GM18526 (cell line): ENCODE measurements around the gene IQCM.

Experiments used
- POLR2A ChIP-seq: IDR thresholded peaks from 3 replicates; pipeline ENCODE4 v1.6.1; 2011; ENCODE audit not compliant: insufficient read length; ENCODE audit errors: extremely low read depth

IQCM gene

DNA sequence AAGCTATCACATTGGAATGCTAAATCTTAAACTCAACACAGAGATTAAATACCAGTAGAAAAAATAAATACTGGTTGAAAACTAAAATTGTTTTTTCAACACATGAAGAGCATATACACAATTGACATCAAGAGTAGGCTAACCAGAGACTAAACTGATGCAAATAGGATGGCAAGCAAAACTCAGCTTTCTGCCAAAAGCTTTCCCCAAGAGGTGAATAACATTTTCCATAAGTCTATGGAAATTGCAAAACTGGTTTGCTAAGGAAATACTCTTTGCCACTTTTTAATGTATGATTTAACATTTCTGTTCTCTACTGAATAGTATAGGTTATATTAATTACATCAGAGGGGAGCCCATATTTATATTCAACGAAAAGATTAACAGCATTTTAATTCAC, 23.8 kb downstream of the IQCM start:
- TF ChIP-seq POLR2A: no peak

DNA sequence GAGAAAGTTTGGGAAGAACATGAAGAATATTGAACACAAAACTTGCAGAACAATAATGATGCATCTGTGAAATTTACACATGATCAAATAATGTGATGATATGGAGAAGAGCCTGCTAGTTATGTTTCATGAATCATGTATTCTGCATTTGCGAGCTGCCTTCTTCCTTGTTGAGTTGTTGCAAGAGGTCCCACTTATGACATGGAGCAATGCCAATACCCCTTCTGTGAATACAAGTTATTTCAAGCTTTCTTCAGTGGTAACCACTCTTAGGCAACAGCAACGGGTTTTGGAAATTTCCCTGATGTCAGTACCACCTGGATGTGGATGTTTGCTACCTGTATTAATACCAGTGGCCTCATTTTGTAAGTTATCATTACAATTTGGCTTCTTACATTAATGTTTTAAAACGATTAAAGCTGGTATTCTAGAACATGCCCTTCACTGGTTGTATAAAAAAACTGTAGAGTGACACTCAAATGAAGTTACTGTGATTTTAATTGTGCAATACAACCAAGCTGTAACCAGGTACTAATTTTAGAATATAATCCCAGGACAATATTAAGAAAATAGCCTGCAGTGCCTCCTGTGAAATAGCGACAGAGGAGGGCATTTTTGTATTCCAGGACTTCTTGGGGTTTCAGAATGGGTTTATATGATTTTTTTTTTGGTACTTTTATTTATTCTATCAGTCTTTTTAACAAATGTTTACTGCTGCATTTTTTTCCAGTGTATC, 25.3 kb downstream of the IQCM start:
- no peak for TF ChIP-seq POLR2A

DNA sequence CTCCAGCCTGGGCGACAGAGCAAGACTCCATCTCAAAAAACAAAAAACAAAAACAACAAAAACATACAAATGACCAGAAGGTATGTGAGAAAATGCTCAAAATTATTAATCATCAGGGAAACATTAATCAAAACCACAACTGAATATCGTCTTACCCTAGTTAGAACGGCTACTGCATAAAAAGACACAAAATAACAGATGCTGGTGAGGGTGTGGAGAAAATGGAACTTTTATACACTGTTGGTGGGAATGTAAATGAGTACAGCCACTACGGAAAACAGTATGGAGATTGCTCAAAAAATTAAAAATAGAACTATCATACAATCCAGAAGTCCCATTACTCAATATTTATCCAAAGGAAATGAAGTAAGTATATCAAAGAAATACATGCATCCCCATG, 27.3 kb downstream of the IQCM start:
- TF ChIP-seq POLR2A: no peak

DNA sequence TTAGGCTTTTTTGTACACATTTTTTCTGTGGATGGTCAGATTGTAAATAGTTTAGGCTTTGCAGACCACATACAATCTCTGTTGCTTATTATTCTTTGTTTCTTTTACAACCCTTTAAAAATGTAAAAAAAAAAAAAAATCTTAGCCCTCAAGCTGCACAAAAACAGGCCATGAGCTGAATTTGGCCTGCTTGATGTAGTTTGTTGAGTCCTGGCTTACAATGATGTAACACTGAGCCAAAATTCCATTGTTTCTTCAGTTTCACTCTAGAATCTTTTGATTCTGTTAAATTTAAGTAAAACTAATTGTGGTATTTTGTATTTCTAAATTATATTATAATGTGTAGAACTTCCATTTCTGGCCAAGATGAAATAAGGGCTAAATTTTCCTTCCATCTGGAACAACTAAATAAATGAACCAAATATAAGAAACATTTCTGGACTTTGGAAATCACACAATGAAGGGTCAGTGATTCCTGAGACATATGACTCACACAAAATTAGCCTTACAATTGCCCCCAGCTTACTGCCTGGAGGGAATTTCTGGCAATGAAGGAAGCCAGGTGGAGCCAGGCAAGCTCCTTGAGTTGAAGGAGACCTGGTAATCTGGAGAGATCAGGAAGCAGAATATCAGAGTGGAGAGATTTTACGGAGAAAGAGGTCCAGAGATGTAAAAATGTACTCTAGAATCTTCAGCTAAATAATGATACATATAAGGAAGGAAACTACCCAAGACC, 29.8 kb downstream of the IQCM start:
- TF ChIP-seq POLR2A: no peak

DNA sequence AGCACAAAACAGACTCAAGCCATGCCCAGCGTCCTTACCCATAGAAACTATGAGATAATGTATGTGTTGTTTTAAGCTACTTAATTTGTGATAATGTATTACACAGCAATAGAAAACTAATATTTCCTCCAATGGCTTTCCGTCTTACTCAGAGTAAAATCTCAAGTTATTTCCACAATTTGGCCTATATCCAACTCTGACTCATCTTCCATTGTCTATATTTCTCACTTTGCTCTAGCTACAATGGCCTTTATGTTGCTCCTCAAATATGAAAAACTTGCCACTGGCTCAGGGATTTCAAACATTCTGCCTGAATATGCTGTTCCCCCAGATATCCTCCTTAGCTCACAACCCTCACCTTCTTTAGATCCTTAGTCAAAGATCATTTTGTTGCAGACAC, 31.6 kb downstream of the IQCM start:
- no peak for TF ChIP-seq POLR2A

DNA sequence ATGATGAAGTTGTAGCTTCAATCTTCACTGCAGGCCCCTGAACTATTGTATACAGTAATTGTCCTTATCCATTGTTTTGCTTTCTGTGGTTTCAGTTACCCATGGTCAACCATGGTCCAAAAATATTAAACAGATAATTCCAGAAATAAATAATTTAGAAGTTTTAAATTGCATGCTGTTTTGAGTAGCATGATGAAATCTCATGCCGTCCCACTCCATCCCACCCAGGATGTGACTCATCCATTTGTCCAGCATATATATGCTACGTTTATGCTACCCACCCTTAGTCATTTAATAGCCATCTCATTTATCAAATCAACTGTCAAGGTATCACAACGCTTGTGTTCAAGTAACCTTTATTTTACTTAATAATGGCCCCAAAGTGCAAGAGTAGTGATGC, 34.5 kb downstream of the IQCM start:
- TF ChIP-seq POLR2A: no peak

DNA sequence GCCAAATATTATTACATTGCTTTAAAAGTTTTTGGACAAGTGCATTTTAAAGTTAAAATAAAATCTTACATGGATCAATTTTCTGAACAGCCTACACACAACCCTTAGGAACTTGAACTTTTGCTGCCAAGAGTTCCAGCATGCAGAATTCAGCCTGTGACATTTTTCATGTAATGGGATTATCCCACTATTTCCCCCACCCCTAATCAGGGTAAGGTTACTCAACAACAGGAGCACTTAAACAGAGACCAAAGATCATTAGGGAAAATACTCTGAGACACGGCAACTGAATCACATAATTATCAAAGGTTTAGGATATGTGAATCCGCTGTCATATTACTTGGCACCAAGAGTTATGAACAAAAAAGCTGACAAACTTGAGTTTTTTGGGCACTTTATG, 47.2 kb downstream of the IQCM start:
- TF ChIP-seq POLR2A: no peak

DNA sequence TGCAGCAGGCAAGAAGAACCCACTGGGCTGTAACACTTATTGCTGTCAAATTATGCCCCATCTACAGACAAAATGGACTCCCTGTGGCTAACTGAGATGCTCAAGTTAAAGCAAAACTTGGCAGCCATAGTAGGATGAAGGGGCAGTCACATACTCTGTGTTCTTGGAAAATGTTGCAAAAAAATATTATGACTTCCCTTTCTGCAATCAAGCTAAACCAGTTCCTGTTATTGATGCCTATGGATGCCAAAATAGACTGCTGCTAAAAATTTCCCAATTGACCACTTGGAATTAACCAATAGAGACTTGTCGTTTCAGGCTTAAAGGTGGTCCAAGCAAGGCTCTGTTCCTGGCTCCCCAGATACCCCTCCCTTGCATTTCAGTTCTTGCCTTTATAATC, 49.5 kb downstream of the IQCM start:
- TF ChIP-seq POLR2A: no peak

DNA sequence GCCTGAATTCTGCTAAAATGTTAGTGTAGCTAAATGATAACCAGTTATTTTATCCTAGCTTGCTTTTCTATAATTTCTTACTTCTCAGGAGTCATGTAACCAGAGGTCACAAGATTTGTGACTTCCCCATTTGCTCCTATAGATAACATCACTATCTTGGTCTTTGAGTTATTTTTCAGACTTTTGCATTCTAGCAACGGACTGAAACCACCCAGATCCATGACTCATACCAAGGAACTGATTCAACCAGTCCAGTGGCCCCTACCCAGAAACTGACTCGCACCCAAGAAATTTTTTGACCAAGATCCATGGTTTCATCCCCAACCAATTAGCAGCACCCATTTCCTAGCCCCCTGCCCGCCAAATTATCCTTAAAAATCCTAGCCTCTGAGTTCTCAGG, 50.0 kb downstream of the IQCM start:
- no peak for TF ChIP-seq POLR2A

DNA sequence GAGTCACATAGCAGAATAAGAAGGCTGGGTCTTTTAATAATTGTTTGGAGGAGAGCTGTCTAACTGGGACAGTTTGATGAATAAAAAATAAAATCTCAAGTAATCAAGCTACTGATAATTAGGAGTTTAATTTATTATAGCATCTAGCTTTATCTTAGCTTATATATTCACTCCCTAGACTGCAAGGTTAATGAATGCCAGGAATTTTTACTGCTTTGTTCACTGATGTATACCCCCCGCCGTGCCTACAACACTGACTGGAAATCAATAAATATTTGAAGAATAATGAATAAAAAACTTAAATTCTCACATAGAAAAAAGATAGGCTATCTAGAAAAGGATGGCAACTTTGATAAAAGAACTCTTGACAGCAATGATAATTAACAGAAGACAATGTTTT, 59.7 kb downstream of the IQCM start:
- no peak for TF ChIP-seq POLR2A

DNA sequence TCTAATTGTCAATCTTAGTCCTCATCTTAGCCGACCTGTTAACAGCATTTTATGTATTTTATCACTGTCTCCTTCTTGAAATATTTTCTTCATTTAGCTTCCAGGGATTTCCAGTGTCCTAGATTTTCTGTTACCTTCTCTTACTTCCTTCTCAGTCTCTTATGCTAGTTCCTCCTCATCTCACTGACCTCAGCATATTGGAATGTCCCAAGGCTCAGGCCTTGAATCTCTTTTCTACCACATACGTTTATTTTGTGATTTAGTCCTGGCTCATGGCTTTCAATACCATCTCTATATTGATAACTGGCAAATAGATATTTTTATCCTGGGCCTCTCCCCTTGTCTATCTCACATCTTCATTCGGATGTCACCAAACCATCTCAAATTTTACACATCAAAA, 61.1 kb downstream of the IQCM start:
- no peak for TF ChIP-seq POLR2A

DNA sequence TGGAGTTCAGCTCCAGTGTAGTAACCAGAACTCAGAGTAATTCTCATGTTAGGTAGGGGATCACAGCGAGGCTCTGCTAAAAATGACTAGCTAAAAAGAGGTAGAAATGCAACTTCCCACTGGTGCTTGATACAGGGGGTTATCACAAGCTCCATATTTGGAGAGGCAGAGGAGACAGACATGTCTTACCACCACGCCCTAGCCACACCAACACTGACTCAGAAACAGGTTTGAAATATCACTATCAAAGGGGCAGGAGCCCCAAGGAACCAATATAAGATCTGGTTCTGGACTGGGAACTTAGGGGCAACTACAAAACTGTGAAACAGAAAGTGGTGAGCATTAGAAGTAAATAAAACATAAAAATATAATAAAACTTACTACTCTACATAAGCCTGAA, 62.9 kb downstream of the IQCM start:
- TF ChIP-seq POLR2A: no peak

DNA sequence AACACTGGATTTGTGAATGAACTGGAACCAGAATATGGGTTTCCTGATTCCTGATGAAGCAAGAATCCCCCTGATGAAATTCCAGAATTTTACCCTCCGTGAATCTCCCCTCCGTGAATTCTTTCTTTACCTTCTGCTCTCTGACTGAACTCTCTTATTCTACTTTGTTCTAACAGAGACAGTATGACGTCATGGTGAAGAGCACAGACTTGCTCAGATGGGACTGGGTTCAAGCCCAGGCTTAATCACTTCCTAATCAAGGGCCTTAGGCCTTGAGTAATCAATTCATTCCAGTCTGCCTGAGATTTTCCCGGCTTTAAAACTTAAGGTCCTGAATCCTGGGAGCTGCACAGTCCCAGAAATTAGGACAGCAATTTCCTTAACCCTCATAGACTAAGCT, 64.5 kb downstream of the IQCM start:
- TF ChIP-seq POLR2A: no peak

DNA sequence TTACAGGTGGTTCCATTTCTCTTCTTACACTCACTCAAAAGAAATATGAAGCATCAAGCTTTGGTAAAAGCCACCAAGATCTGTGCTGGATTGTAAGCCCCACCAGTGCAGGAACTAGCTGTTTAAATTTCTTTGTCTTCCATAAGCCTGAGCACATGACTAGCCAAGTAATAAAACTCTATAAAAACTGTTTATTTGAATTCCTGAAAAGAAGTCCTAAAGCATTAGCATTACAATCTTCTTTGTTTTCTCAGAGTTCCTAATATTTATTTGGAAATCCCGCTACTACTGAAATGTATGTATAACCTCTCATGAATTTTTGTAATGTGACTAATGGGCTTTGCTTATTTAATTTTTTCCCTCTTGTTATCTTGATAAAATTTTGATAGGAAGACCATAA, 65.9 kb downstream of the IQCM start:
- no peak for TF ChIP-seq POLR2A

DNA sequence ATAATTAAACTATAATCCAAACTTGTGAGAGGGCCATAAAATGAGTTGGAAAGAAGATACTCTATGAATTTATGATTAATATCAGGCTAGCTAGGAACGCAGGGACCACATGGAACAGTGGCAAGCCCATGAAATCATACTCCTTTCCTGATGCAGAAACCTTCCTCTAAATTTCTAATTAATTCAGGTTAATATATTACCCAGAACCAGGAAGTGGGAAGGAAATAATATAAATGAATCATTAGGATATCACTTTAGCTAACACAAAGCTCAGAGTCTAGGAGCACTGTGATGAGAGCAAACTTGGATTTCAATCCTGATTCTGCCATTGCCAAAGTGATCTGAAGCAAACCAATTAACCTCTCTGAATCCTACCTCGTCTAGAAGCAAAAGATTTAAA, 68.0 kb downstream of the IQCM start:
- TF ChIP-seq POLR2A: no peak

DNA sequence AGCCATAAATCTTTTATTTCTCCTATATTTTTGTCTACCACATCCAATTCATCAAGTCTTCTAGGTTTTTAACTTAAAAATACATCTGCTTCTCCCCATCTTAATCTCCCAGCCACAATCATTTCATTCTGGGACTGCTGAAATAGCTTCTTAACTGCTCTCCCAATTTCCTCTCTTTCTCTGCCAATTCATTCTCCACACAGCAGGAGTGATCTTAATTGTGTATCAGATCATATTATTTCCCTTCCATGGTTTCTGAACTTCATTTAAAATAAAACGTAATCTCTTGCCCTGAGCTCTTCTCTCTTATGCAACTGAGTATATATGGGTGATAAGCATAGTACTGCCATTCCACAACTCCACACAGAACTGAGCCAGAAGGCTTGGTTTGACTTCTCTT, 69.4 kb downstream of the IQCM start:
- TF ChIP-seq POLR2A: no peak
